Fibroblast of lung (primary cell): Measurements from ENCODE around the gene ARHGEF10L. TPM values are rescaled to one million over a fixed set of nuclear protein-coding genes. Genes with fewer than 3 reads are reported as not detected.

Source experiments
- DNase-seq, 2 donors: peaks; one replicate each; pipeline versions ENCODE4 v3.0.0 to v3.0.0-alpha.2; 2010; ENCODE audit warnings: low read depth in 2 of 2
- H2AFZ ChIP-seq: 2 replicates; pipeline ENCODE4 v1.5.1; 2012; ENCODE audit warnings: low read length, control low read depth, inconsistent platforms
- H3K27ac ChIP-seq: 2 replicates; pipeline ENCODE4 v1.5.1; 2011; ENCODE audit warnings: low read length, control low read depth; ENCODE audit not compliant: insufficient read depth
- H3K27me3 ChIP-seq: 2 replicates; pipeline ENCODE4 v1.5.1; 2011; ENCODE audit warnings: mild to moderate bottlenecking, low read length; ENCODE audit not compliant: control insufficient read depth, insufficient read depth
- H3K36me3 ChIP-seq: 2 replicates; pipeline ENCODE4 v1.5.1; 2011; ENCODE audit warnings: low read length; ENCODE audit not compliant: control insufficient read depth, insufficient read depth
- H3K4me1 ChIP-seq: 2 replicates; pipeline ENCODE4 v1.5.1; 2011; ENCODE audit warnings: low read length; ENCODE audit not compliant: control insufficient read depth, insufficient read depth; ENCODE audit errors: extremely low read depth
- H3K4me2 ChIP-seq: 2 replicates; pipeline ENCODE4 v1.5.1; 2011; ENCODE audit warnings: low read length, control low read depth; ENCODE audit not compliant: insufficient read depth; ENCODE audit errors: extremely low read depth
- H3K4me3 ChIP-seq, 4 experiments: fragments of 200-600 bp in 1 of 4; sonication (generic) in 1 of 4; replicated peaks in 1 of 4; 2 replicates each; pipeline ENCODE4 v1.5.1; 2011 to 2016; ENCODE audit warnings: low read length in 4 of 4, low read depth in 3 of 4, mild to moderate bottlenecking in 3 of 4, control low read depth in 2 of 4, inconsistent platforms in 1 of 4, mixed read lengths in 1 of 4; ENCODE audit not compliant: insufficient read depth in 1 of 4; ENCODE audit errors: control extremely low read depth in 1 of 4
- H3K79me2 ChIP-seq: 2 replicates; pipeline ENCODE4 v1.5.1; 2012; ENCODE audit warnings: mild to moderate bottlenecking, low read length, inconsistent platforms; ENCODE audit not compliant: control insufficient read depth, insufficient read depth
- H3K9ac ChIP-seq: 2 replicates; pipeline ENCODE4 v1.5.1; 2011; ENCODE audit warnings: mild to moderate bottlenecking, low read length, control low read depth; ENCODE audit not compliant: insufficient read depth
- H3K9me3 ChIP-seq: 2 replicates; pipeline ENCODE4 v1.5.1; 2012; ENCODE audit warnings: low read depth, low read length; ENCODE audit not compliant: control insufficient read depth, insufficient read depth
- H4K20me1 ChIP-seq: 2 replicates; pipeline ENCODE4 v1.5.1; 2011; ENCODE audit warnings: low read length; ENCODE audit not compliant: control insufficient read depth, insufficient read depth; ENCODE audit errors: extremely low read depth
- CTCF ChIP-seq, 2 donors: IDR thresholded peaks in 1 of 2; conservative IDR thresholded peaks in 1 of 2; 1 replicate in 1 of 2; 2 replicates in 1 of 2; pipeline ENCODE4 v1.5.1; 2011 to 2012; ENCODE audit warnings: low read length in 2 of 2, control low read depth in 1 of 2, inconsistent platforms in 1 of 2, low read depth in 1 of 2, mild to moderate bottlenecking in 1 of 2
- EZH2 ChIP-seq: IDR thresholded peaks from 2 replicates; pipeline ENCODE4 v1.5.1; 2012; ENCODE audit warnings: low read length, control low read depth, mild to moderate bottlenecking; ENCODE audit errors: missing control alignments
- polyA plus RNA-seq, 2 donors: library from polyadenylated mRNA; depleted of rRNA in 1 of 2; stranded (reverse) in 1 of 2; unstranded in 1 of 2; fragments of >200 nt; gene quantifications; 2 replicates each; pipeline ENCODE4 v1.2.1, GENCODE V29; 2011 to 2012; ENCODE audit warnings: missing spikeins in 1 of 2
- total RNA-seq: library from RNA; depleted of rRNA; stranded (reverse); fragments of >200 nt; gene quantifications from 2 replicates; pipeline ENCODE4 v1.2.1, GENCODE V29; 2014

ARHGEF10L gene
- total and polyA plus RNA-seq, 2 donors (not counting 1 experiment from before 2014, with no cell fraction given), result 11.2 to 24.3 TPM

GRCh38 chr1:17642943-17643342, 103.4 kb downstream of the ARHGEF10L start:
- TF ChIP-seq EZH2, result no peak
- no peak for TF ChIP-seq CTCF (conservative IDR thresholded peaks at IDR 0.05 in 1 of 2, IDR thresholded peaks at IDR 0.05 in 1 of 2; ENCODE audit: low read depth in 1 of 2, low read length in 2 of 2)
- H3K27me3 ChIP-seq, result no peaks in the 10 kb centered on the region
- no peaks in the 10 kb centered on the region for H3K79me2 ChIP-seq
- H3K4me3 ChIP-seq, result no peak overlapping the region
- no peaks in the 10 kb centered on the region for H3K9me3 ChIP-seq
- peaks cover under 1% of the 10 kb centered on the region for H4K20me1 ChIP-seq
- H3K9ac ChIP-seq, result no peak overlapping the region
- H3K4me2 ChIP-seq, result no peak overlapping the region
- no peak overlapping the region for H3K27ac ChIP-seq
- no peak for DNase-seq
- H2AFZ ChIP-seq, result no peak overlapping the region
- no peaks in the 10 kb centered on the region for H3K4me1 ChIP-seq
- H3K36me3 ChIP-seq, result peaks cover 12% of the 10 kb centered on the region

GRCh38 chr1:17643861-17644703, 104.6 kb downstream of the ARHGEF10L start:
- Histone ChIP-seq H3K4me2 (no peak overlapping the region), H3K9me3 (no peaks in the 10 kb centered on the region), H3K36me3 (peaks cover 9% of the 10 kb centered on the region), H3K27me3 (no peaks in the 10 kb centered on the region), H3K79me2 (no peaks in the 10 kb centered on the region), H3K9ac (no peak overlapping the region), H2AFZ (no peak overlapping the region), H3K4me1 (no peaks in the 10 kb centered on the region), H3K27ac (no peak overlapping the region), H4K20me1 (no peaks in the 10 kb centered on the region), H3K4me3 (no peak overlapping the region)
- DNase-seq, result no peak
- TF ChIP-seq CTCF (conservative IDR thresholded peaks at IDR 0.05 in 1 of 2, IDR thresholded peaks at IDR 0.05 in 1 of 2; ENCODE audit: low read depth in 1 of 2, low read length in 2 of 2) (no peak), EZH2 (no peak)

DNA sequence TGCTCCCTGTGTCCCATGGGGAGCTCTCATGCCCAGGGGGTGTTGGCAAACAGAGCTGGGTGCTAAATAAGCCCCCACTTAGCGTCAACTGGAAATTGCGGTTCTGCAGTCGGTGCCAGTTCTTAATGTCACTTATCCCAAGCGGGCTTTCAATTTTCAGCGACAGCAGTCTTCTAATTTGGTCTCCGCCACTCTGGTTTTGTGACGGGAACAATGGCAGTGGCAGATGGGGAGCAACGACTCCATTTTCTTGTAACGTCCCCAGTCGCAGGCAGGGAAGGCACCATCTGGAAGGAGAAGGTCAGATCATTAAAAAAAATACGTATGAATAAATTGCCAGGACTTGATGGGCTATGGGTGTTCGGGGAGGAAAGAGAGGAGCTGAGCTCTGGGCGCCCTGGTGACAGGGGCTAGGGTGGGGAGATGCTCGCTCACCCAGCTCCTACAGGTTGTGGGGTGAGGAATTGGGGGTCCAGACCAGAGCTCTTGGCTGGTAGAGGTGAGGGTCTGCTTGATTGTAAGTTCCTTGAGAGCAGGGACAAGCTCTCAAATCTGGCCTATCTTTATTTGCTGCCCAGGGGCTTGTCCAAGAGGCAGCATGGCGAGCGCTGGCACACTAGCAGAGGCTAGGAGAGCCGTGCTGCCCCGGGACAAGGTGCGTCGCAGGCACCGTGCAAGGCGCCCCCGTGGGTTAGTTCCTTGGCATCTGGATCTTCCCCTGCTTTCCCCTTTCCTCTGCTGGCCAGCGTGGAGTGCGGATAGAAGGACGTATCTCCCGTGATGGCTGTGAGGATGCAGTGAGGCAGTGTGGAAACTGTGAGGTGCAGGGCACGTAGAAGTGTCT, 105.8 kb downstream of the ARHGEF10L start:
- H3K9me3 ChIP-seq, result no peaks in the 10 kb centered on the region
- H3K4me3 ChIP-seq, result no peak overlapping the region
- no peak overlapping the region for H3K9ac ChIP-seq
- H3K36me3 ChIP-seq, result peaks cover 2% of the 10 kb centered on the region
- no peaks in the 10 kb centered on the region for H3K4me1 ChIP-seq
- no peak overlapping the region for H3K27ac ChIP-seq
- H3K4me2 ChIP-seq, result no peak overlapping the region
- no peak for DNase-seq
- H4K20me1 ChIP-seq, result no peaks in the 10 kb centered on the region
- no peak for TF ChIP-seq CTCF (conservative IDR thresholded peaks at IDR 0.05 in 1 of 2, IDR thresholded peaks at IDR 0.05 in 1 of 2; ENCODE audit: low read depth in 1 of 2, low read length in 2 of 2)
- TF ChIP-seq EZH2, result no peak
- no peaks in the 10 kb centered on the region for H3K79me2 ChIP-seq
- no peaks in the 10 kb centered on the region for H3K27me3 ChIP-seq
- H2AFZ ChIP-seq, result no peak overlapping the region
